Measurements from ENCODE around the gene TOMM20. TPM values are rescaled to one million over a fixed set of nuclear protein-coding genes. Genes with fewer than 3 reads are reported as not detected.

The TOMM20 gene
- total RNA-seq, 2 donors from 2014 or later, result 110 to 117 TPM

DNA sequence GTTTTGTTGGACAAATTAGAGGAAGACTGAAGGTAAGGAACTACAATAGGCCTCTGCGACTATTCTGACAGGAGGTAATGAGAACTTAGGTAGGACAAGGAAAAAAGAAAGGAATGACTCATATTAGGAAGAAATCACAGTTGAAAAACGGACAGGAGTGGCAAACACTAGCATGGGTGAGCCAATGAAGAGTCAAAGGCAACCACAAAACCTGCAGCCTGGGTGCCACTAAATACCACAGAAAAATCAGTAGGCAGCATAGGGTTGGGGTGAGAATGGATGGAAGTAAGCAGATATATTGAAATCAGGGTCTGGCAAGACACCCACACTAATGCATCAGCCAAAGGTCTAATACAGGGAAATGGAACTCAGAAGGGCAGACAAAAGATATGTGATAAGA lies 22.4 kb upstream of the TOMM20 start:
- peaks cover 14% of the 10 kb centered on the region for H3K4me1 Mint-ChIP-seq
- peaks cover 58% of the 10 kb centered on the region for H3K36me3 Mint-ChIP-seq (ENCODE audit: low read depth)
- H3K27ac Mint-ChIP-seq, result peak overlapping the region; percentile 42
- peak overlapping the region; percentile 5 for H3K4me3 Mint-ChIP-seq
- H3K27me3 Mint-ChIP-seq, result no peaks in the 10 kb centered on the region
- H3K9me3 Mint-ChIP-seq, result no peaks in the 10 kb centered on the region
- peak; percentile 48 for ATAC-seq (replicated peaks)

DNA sequence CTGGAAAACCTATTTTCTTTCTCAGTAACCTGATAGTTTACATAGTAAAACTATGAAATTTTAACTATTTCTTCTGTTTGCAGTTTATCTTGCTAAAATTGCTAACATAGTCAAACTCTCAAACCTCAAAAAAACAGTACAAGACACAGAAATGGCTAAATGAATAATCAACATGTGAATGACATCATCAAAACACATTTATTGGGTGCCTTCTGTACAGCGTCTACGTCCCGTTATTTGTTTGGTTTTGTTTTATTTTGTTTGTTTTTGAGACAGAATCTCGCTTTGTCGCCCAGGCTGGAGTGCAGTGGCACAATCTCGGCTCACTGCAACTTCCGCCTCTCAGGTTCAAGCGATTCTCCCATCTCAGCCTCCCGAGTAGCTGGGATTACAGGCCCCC lies 21.2 kb upstream of the TOMM20 start:
- Mint-ChIP-seq H3K27ac (peak overlapping the region; percentile 42), H3K27me3 (no peaks in the 10 kb centered on the region), H3K36me3 (ENCODE audit: low read depth) (peaks cover 70% of the 10 kb centered on the region)

DNA sequence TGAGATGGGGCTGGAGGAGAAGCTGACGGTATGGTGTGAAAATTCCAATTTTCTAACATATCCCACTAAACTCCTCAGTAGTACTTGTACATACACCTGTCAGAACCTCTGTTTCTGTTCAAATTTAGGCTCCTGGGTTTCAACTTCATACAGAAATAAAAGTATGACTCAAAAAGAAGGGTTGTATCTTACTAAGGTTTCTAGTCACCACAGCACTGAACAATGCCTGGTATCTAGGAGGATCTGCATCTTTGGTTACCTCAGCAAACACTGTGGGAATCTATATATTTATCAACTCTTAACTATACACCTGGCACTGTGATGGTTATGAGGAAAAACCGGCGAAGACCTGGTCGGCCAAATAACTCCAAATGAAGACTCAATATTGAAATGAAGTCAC lies 18.6 kb upstream of the TOMM20 start:
- ATAC-seq (replicated peaks), result peak; percentile 82
- H3K4me3 Mint-ChIP-seq, result no peak overlapping the region
- peaks cover 14% of the 10 kb centered on the region for H3K4me1 Mint-ChIP-seq
- no peaks in the 10 kb centered on the region for H3K9me3 Mint-ChIP-seq
- peaks cover 95% of the 10 kb centered on the region for H3K36me3 Mint-ChIP-seq (ENCODE audit: low read depth)
- no peaks in the 10 kb centered on the region for H3K27me3 Mint-ChIP-seq
- H3K27ac Mint-ChIP-seq, result no peak overlapping the region

More for the DNA sequence above, 21.2 kb upstream of the TOMM20 start:
- Mint-ChIP-seq H3K4me1 (peaks cover 14% of the 10 kb centered on the region), H3K9me3 (no peaks in the 10 kb centered on the region), H3K4me3 (no peak overlapping the region)
- no peak for ATAC-seq (replicated peaks)

DNA sequence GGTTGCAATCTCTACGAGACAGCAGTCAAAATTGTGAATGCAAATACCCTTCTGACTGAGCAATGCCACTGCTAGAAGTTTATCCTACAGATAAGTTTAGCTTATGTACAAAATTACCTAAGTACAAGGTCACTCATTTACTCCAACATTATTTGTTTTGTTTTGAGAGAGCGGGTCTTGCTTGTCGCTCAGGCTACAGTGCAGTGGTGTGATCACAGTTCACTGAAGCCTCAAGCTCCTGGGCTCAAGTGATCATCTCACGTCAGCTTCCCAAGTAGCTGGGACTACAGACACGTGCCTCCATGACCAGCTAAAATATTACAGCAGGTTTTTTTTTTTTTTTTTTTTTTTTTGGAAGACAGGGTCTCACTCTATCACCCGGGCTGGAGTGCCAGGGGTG lies 17.0 kb upstream of the TOMM20 start:
- no peak overlapping the region for H3K4me3 Mint-ChIP-seq
- no peaks in the 10 kb centered on the region for H3K27me3 Mint-ChIP-seq
- H3K4me1 Mint-ChIP-seq, result peaks cover 6% of the 10 kb centered on the region
- no peak for ATAC-seq (replicated peaks)
- H3K27ac Mint-ChIP-seq, result no peak overlapping the region
- peaks cover 100% of the 10 kb centered on the region for H3K36me3 Mint-ChIP-seq (ENCODE audit: low read depth)
- no peaks in the 10 kb centered on the region for H3K9me3 Mint-ChIP-seq

DNA sequence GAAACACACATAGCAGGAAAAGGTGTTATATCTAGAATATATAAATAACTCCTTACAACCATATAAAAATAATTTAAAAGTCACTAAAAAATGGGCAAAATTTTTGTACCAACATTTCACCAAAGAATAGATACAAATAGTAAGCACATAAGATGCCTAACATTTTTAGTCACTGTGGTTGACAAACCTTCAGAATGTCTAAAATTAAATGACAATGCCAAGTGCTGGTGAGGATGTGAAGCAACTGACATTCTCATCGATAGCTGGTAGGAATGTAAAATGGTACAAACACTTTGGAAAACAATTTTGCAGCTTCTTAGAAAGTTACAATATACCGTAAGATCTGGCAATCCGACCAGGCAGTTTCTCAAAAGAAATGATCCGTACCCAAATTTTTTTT lies 14.4 kb upstream of the TOMM20 start:
- peaks cover 96% of the 10 kb centered on the region for H3K36me3 Mint-ChIP-seq (ENCODE audit: low read depth)
- no peak overlapping the region for H3K27ac Mint-ChIP-seq
- ATAC-seq (replicated peaks), result no peak
- no peaks in the 10 kb centered on the region for H3K9me3 Mint-ChIP-seq
- peaks cover 13% of the 10 kb centered on the region for H3K4me1 Mint-ChIP-seq
- no peak overlapping the region for H3K4me3 Mint-ChIP-seq
- H3K27me3 Mint-ChIP-seq, result no peaks in the 10 kb centered on the region

DNA sequence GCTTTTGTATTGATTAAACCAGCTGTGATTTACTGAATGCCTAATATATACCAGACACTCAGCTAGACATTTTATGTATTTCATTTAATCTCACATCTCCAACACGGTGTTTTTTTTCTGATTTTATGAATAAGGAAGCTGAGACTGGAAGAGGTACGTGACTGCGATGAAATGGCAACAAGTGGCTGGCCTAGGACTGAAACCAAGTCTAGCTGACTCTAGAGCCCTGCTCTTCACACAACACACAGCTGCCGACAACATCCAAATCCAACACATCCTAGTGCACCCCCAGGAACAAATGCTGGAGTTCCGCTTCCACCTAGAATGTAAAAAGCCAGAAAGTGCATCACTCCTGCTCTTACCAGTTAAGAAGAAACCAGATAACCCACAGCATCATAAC lies 10.7 kb upstream of the TOMM20 start:
- H3K27me3 Mint-ChIP-seq, result no peaks in the 10 kb centered on the region
- peaks cover 96% of the 10 kb centered on the region for H3K36me3 Mint-ChIP-seq (ENCODE audit: low read depth)
- H3K4me1 Mint-ChIP-seq, result peaks cover 13% of the 10 kb centered on the region
- no peak for ATAC-seq (replicated peaks)
- H3K27ac Mint-ChIP-seq, result peak overlapping the region; percentile 74
- no peaks in the 10 kb centered on the region for H3K9me3 Mint-ChIP-seq
- peak overlapping the region; percentile 17 for H3K4me3 Mint-ChIP-seq

DNA sequence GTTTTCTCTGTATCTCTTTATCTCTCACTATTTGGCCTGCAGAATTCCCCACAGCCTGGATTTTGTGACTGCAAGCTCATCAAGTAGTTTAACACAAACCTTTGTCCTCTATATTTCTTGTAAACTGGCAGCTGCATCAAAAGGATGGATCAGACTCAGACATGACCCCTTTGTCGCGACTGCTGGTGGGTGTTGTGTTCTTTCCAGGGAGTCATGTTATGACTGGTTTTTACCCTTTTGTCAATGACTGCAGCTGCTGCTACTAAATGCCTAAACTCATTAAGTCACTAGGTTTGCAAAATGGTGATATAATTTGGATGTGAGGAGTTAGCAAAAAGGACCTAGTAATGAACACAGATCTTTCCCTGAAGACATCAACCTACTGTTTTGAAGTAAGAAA lies 10.2 kb upstream of the TOMM20 start:
- Mint-ChIP-seq H3K9me3 (no peaks in the 10 kb centered on the region), H3K4me1 (peaks cover 13% of the 10 kb centered on the region), H3K27me3 (no peaks in the 10 kb centered on the region), H3K36me3 (ENCODE audit: low read depth) (peaks cover 96% of the 10 kb centered on the region), H3K4me3 (peak overlapping the region; percentile 17), H3K27ac (peak overlapping the region; percentile 74)
- peak; percentile 53 for ATAC-seq (replicated peaks)

DNA sequence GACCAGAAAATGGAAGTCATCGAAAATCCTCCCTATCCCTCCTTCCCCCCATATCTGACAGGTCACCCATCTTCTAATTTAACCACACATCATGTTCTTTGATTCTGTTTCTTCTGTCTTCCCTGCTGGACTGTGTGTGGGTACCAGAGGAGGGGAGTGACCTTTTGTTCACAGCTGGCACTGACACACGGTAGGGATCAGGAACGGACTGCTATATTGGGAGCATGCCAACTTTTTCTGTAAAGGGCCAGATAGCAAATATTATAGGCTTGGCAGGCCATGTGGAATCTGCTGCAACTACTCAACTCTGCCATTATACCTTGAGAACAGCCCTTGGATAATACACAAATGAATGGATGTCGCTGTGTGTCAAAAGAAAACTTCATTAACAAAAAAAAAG lies 7.5 kb upstream of the TOMM20 start:
- no peak for ATAC-seq (replicated peaks)
- no peaks in the 10 kb centered on the region for H3K27me3 Mint-ChIP-seq
- H3K36me3 Mint-ChIP-seq (ENCODE audit: low read depth), result peaks cover 95% of the 10 kb centered on the region
- peaks cover 13% of the 10 kb centered on the region for H3K4me1 Mint-ChIP-seq
- no peaks in the 10 kb centered on the region for H3K9me3 Mint-ChIP-seq
- H3K4me3 Mint-ChIP-seq, result no peak overlapping the region
- peak overlapping the region; percentile 36 for H3K27ac Mint-ChIP-seq

DNA sequence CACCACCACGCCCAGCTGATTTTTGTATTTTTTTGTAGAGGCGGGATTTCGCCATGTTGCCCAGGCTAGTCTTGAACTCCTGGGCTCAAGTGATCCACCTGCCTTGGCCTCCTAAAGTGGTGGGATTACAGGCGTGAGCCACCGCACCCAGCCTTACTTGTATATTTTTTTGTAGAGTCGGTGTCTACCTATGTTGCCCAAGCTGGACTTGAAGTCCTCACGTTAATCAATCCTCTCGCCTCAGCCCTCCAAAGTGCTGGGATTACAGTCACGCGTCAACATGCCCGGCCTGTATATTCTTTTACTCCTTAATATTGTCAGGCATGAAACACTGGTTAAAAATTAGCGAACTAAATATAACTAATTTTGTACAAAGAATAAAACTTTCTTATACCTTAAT lies 5.5 kb upstream of the TOMM20 start:
- no peak overlapping the region for H3K4me3 Mint-ChIP-seq
- ATAC-seq (replicated peaks), result no peak
- peaks cover 84% of the 10 kb centered on the region for H3K36me3 Mint-ChIP-seq (ENCODE audit: low read depth)
- H3K9me3 Mint-ChIP-seq, result no peaks in the 10 kb centered on the region
- H3K4me1 Mint-ChIP-seq, result peaks cover 8% of the 10 kb centered on the region
- H3K27ac Mint-ChIP-seq, result no peak overlapping the region
- H3K27me3 Mint-ChIP-seq, result no peaks in the 10 kb centered on the region

DNA sequence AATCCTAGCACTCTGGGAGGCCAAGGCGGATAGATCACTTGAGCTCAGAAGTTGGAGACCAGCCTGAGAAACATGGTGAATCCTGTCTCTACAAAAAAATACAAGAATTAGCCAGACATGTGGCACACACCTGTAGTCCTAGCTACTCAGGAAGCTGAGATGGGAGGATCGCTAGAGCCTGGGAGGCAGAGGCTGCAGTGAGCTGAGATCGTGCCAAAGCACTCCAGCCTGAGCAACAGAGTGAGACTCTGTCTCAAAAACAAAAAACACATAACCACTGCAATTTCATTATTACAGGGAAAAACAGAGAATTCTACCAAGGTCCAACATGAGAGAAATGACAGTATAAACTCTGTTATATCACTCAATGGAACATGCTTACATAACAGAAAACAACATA lies 4.4 kb upstream of the TOMM20 start:
- Mint-ChIP-seq H3K27ac (peak overlapping the region; percentile 52), H3K4me3 (no peak overlapping the region), H3K27me3 (no peaks in the 10 kb centered on the region), H3K9me3 (no peaks in the 10 kb centered on the region), H3K36me3 (ENCODE audit: low read depth) (peaks cover 83% of the 10 kb centered on the region), H3K4me1 (no peaks in the 10 kb centered on the region)
- ATAC-seq (replicated peaks), result no peak

DNA sequence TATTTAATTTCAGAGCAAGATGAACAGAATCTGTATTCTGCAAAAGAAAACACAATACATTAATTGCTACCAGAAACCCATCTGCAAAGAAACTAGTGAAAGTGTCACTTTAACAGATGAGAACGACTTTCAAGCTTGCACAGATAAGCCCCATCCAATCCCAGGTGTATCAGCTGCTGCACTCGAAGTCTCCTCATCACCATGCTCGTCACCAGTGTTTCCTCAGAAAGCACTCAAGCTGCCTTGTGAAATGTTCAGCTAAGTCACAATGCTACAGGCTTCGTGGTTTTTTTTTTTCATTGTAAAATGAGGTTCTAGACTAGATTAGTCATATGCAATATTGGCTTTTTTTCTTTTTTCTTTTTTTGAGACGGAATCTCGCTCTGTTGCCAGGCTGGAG lies 3.3 kb upstream of the TOMM20 start:
- Mint-ChIP-seq H3K27me3 (no peaks in the 10 kb centered on the region), H3K27ac (peak overlapping the region; percentile 52), H3K4me1 (no peaks in the 10 kb centered on the region), H3K9me3 (no peaks in the 10 kb centered on the region), H3K36me3 (ENCODE audit: low read depth) (peaks cover 83% of the 10 kb centered on the region), H3K4me3 (no peak overlapping the region)
- ATAC-seq (replicated peaks), result no peak

DNA sequence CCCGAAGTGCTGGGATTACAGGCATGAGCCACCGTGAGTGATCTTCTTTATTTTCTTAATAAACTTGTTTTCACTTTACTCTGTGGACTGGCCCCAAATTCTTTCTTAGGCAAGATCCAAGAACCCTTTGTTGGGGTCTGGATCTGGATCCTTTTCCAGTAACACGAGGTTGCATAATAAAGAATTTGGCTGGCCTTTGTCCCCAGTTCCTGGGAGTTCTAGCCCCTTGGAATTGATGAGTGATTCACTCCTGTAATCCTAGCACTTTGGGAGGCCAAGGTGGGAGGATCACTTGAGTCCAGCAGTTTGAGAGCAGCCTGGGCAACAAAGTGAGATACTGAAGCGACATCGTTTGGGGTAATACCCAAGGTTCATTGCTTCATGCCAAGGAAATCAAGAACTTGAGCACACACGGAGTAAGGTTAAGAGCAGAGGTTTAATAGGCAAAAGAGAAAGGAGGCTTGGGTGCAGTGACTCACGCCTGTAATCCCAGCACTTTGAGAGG lies 2.2 kb upstream of the TOMM20 start:
- Mint-ChIP-seq H3K36me3 (ENCODE audit: low read depth) (peaks cover 83% of the 10 kb centered on the region), H3K27me3 (no peaks in the 10 kb centered on the region), H3K4me3 (no peak overlapping the region), H3K27ac (no peak overlapping the region), H3K9me3 (no peaks in the 10 kb centered on the region), H3K4me1 (peaks cover 4% of the 10 kb centered on the region)
- ATAC-seq (replicated peaks), result no peak

DNA sequence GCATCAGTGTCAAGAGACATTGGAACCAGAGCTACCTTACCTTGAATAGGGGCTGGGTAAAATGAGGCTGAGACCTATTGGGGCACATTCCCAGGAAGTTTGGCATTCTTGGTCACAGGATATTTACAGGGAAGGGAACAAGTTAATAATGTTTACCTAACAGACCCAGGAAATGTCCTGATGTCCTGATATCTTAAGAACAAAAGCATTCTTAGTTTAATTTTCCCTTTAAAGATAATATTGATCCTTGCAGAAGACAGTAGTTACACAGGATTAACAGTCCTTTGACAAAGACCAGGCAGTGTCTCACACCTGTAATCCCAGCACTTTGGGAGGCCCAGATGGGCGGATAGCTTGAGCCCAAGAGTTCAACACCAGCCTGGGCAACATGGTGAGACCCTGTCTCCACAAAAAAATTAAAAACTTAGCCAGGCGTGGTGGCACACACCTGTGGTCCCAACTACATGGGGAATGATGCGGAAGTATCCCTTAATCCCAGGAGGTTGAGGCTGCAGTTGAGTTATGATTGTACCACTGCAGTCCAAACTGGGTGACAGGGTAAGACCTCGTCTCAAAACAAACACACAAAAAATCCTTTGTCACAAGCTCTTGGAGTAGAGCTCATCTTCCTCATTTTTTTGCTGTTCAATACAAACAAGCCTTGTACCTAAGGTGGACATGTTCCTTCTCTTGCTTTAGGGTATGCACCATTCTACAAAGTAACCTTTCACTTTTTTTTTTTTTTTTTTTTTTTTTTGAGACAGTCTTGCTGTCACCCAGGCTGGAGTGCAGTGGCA lies 1.3 kb upstream of the TOMM20 start:
- ATAC-seq (replicated peaks), result no peak
- Mint-ChIP-seq H3K27me3 (no peaks in the 10 kb centered on the region), H3K27ac (peak overlapping the region; percentile 99), H3K4me1 (peaks cover 7% of the 10 kb centered on the region), H3K9me3 (no peaks in the 10 kb centered on the region), H3K4me3 (peak overlapping the region; percentile 100), H3K36me3 (ENCODE audit: low read depth) (peaks cover 83% of the 10 kb centered on the region)

DNA sequence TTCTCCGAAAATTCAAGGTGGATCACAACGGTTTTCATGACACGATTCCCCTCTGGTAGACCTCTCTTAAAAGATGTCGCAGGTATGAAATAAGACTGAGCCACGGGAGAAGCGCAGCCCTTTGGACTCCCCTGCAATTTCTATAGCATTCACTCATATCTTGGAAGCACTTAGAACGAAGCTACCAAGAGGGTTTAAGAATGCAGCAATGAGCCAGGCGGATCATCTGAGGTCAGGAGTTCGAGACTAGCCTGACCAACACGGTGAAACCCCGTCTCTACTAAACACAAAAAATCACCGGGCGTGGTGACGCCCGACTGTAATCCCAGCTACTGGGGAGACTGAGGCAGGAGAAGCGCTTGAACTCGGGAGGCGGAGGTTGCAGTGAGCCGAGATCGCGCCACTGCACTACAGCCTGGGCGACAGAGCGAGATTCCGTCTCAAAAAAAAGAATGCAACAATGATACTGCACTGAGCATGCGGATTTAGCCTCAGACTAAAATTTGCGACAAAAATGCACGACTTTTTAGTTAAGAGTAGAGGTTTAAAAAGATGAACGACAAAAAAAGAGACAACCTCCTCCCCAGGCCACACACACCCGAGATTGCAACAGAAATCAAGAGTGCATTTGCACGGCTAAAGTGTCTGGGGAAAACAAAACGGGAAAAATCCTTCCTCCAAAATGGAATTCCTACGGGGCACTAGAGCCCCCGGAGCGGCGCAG lies 743 bp downstream of the TOMM20 start:
- Mint-ChIP-seq H3K4me3 (peak overlapping the region; percentile 100), H3K36me3 (ENCODE audit: low read depth) (peaks cover 83% of the 10 kb centered on the region), H3K27ac (peak overlapping the region; percentile 99), H3K9me3 (no peaks in the 10 kb centered on the region), H3K4me1 (peaks cover 17% of the 10 kb centered on the region), H3K27me3 (no peaks in the 10 kb centered on the region)
- ATAC-seq (replicated peaks), result no peak

DNA sequence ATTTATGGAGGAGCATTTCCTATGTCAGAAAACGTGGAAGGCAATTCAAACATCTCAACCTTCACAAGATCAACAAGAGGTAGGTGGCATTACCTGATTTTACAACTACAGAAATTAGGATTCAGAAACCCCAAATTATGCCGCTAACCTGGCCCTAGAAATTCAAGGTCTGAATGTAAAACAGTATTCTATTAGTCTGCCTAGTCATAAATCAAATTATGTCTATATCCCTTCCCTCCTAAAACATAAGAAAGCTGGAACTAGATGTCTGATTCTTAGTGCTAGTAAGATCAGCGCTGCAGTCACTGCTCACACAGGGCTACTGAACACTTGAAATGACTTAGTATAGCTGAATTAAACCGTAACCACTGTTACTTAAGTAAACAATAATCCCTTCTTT lies 1.4 kb downstream of the TOMM20 start:
- Mint-ChIP-seq H3K27me3 (no peaks in the 10 kb centered on the region), H3K36me3 (ENCODE audit: low read depth) (peaks cover 83% of the 10 kb centered on the region), H3K9me3 (no peaks in the 10 kb centered on the region), H3K4me3 (peak overlapping the region; percentile 100), H3K4me1 (peaks cover 22% of the 10 kb centered on the region), H3K27ac (peak overlapping the region; percentile 99)
- ATAC-seq (replicated peaks), result no peak

Measured in activated T-helper 17 cell treated with anti-CD3 and anti-CD28 coated beads, Interleukin-2, amount 50 U/mL, for 72 hours (primary cell).